ENCODE data around the gene CDK14.

Gene CDK14

GRCh38 chr7:91005024-91005423 lies 408.9 kb downstream of the CDK14 start:
- Histone ChIP-seq H3K9me3 (replicated peaks; ENCODE audit: insufficient read depth, low read length) (no peaks in the 10 kb centered on the region), H3K4me3 (ENCODE audit: low read length) (no peak overlapping the region), H3K4me2 (ENCODE audit: low read depth, low read length) (no peak overlapping the region), H3K9ac (ENCODE audit: low read length) (no peak overlapping the region), H3K79me2 (ENCODE audit: low read length) (peaks cover 5% of the 10 kb centered on the region; the same call in 1 of the 2 replicates), H3K36me3 (replicated peaks; ENCODE audit: insufficient read depth, low read length) (no peaks in the 10 kb centered on the region), H3K9me2 (replicated peaks; ENCODE audit: insufficient read depth, low read length) (no peaks in the 10 kb centered on the region), H3K27me3 (replicated peaks; ENCODE audit: insufficient read depth, low read length) (no peaks in the 10 kb centered on the region), H2AFZ (ENCODE audit: low read length) (no peak overlapping the region), H3K4me1 (ENCODE audit: low read length) (no peaks in the 10 kb centered on the region), H3F3A (ENCODE audit: insufficient read depth, low read length) (no peaks in the 10 kb centered on the region), H4K20me1 (ENCODE audit: insufficient read depth, low read length) (no peaks in the 10 kb centered on the region), H3K27ac (ENCODE audit: low read length) (no peak overlapping the region)
- no peak for DNase-seq
- TF ChIP-seq EZH2phosphoT487 (IDR thresholded peaks at IDR 0.05; ENCODE audit: low read length): no peak
- TF ChIP-seq, protein P1, sequence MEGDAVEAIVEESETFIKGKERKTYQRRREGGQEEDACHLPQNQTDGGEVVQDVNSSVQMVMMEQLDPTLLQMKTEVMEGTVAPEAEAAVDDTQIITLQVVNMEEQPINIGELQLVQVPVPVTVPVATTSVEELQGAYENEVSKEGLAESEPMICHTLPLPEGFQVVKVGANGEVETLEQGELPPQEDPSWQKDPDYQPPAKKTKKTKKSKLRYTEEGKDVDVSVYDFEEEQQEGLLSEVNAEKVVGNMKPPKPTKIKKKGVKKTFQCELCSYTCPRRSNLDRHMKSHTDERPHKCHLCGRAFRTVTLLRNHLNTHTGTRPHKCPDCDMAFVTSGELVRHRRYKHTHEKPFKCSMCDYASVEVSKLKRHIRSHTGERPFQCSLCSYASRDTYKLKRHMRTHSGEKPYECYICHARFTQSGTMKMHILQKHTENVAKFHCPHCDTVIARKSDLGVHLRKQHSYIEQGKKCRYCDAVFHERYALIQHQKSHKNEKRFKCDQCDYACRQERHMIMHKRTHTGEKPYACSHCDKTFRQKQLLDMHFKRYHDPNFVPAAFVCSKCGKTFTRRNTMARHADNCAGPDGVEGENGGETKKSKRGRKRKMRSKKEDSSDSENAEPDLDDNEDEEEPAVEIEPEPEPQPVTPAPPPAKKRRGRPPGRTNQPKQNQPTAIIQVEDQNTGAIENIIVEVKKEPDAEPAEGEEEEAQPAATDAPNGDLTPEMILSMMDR (IDR thresholded peaks at IDR 0.05; ENCODE audit: low read length): no peak
- TF ChIP-seq EZH2 (optimal IDR thresholded peaks at IDR 0.05; ENCODE audit: low read depth, low read length): no peak

GRCh38 chr7:91005841-91006240 lies 409.7 kb downstream of the CDK14 start:
- H3K36me3 ChIP-seq (replicated peaks; ENCODE audit: insufficient read depth, low read length): no peaks in the 10 kb centered on the region
- H4K20me1 ChIP-seq (ENCODE audit: insufficient read depth, low read length): no peaks in the 10 kb centered on the region
- no peaks in the 10 kb centered on the region for H3K79me2 ChIP-seq (ENCODE audit: low read length)
- no peaks in the 10 kb centered on the region for H3K4me1 ChIP-seq (ENCODE audit: low read length)
- no peak overlapping the region for H3K4me3 ChIP-seq (ENCODE audit: low read length)
- no peaks in the 10 kb centered on the region for H3K9me2 ChIP-seq (replicated peaks; ENCODE audit: insufficient read depth, low read length)
- H3F3A ChIP-seq (ENCODE audit: insufficient read depth, low read length): no peaks in the 10 kb centered on the region
- DNase-seq: no peak
- H3K9me3 ChIP-seq (replicated peaks; ENCODE audit: insufficient read depth, low read length): no peaks in the 10 kb centered on the region
- H3K27me3 ChIP-seq (replicated peaks; ENCODE audit: insufficient read depth, low read length): no peaks in the 10 kb centered on the region
- no peak overlapping the region for H2AFZ ChIP-seq (ENCODE audit: low read length)
- no peak overlapping the region for H3K9ac ChIP-seq (ENCODE audit: low read length)
- TF ChIP-seq, protein P1 (IDR thresholded peaks at IDR 0.05; ENCODE audit: low read length): no peak
- no peak for TF ChIP-seq EZH2 (optimal IDR thresholded peaks at IDR 0.05; ENCODE audit: low read depth, low read length)
- TF ChIP-seq EZH2phosphoT487 (IDR thresholded peaks at IDR 0.05; ENCODE audit: low read length): no peak
- no peak overlapping the region for H3K4me2 ChIP-seq (ENCODE audit: low read depth, low read length)
- no peak overlapping the region for H3K27ac ChIP-seq (ENCODE audit: low read length)

DNA sequence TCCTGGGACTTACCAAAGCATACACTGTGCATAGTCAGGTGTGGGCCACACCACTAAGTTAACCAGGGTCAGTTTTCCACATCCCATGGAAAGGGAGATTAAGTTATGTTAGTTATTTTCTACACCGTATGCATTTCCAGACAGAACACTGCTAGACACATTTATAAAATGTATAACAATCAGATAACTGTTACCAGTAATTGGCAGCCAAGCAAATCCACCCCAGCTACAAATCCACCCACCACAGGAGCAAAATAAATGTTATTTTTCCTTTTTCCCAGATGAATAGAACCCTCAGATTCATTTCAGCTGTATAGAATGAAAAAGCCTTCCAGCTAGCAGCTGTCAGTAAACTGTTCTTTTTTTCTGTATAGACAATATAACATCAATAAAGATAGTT lies 411.2 kb downstream of the CDK14 start:
- TF ChIP-seq, protein P1 (IDR thresholded peaks at IDR 0.05; ENCODE audit: low read length): no peak
- TF ChIP-seq EZH2phosphoT487 (IDR thresholded peaks at IDR 0.05; ENCODE audit: low read length): no peak
- no peak for TF ChIP-seq EZH2 (optimal IDR thresholded peaks at IDR 0.05; ENCODE audit: low read depth, low read length)

More for the DNA sequence above, 411.2 kb downstream of the CDK14 start:
- H3K9ac ChIP-seq (ENCODE audit: low read length): no peak overlapping the region
- H3K9me2 ChIP-seq (replicated peaks; ENCODE audit: insufficient read depth, low read length): no peaks in the 10 kb centered on the region
- no peak overlapping the region for H3K4me2 ChIP-seq (ENCODE audit: low read depth, low read length)
- H3K9me3 ChIP-seq (replicated peaks; ENCODE audit: insufficient read depth, low read length): no peaks in the 10 kb centered on the region
- no peak overlapping the region for H3K4me3 ChIP-seq (ENCODE audit: low read length)
- no peaks in the 10 kb centered on the region for H3F3A ChIP-seq (ENCODE audit: insufficient read depth, low read length)
- no peak for DNase-seq
- H4K20me1 ChIP-seq (ENCODE audit: insufficient read depth, low read length): no peaks in the 10 kb centered on the region
- no peaks in the 10 kb centered on the region for H3K4me1 ChIP-seq (ENCODE audit: low read length)
- no peak overlapping the region for H2AFZ ChIP-seq (ENCODE audit: low read length)
- H3K36me3 ChIP-seq (replicated peaks; ENCODE audit: insufficient read depth, low read length): no peaks in the 10 kb centered on the region
- H3K27ac ChIP-seq (ENCODE audit: low read length): no peak overlapping the region
- H3K79me2 ChIP-seq (ENCODE audit: low read length): no peaks in the 10 kb centered on the region
- no peaks in the 10 kb centered on the region for H3K27me3 ChIP-seq (replicated peaks; ENCODE audit: insufficient read depth, low read length)
